ENCODE measurements around the gene SLC35B1. TPM values are rescaled to one million over a fixed set of nuclear protein-coding genes. Genes with fewer than 3 reads are reported as not detected.

SLC35B1 gene
- total RNA-seq, 1 experiment from 2014 or later = 99.6 TPM

GRCh38 chr17:49739641-49740271 lies 32.0 kb upstream of the SLC35B1 start:
- no TSS peak for BruUV-seq (replicated peaks)
- peak; percentile 61 for DNase-seq (ENCODE audit: unreplicated experiment)
- Mint-ChIP-seq H3K4me3 (ENCODE audit: unreplicated experiment) (no peak overlapping the region), H3K27ac (ENCODE audit: low read depth, unreplicated experiment) (no peak overlapping the region), H3K36me3 (ENCODE audit: insufficient read depth, unreplicated experiment) (no peaks in the 10 kb centered on the region), H3K9me3 (ENCODE audit: unreplicated experiment) (no peaks in the 10 kb centered on the region), H3K27me3 (ENCODE audit: insufficient read depth, unreplicated experiment) (no peaks in the 10 kb centered on the region), H3K4me1 (ENCODE audit: insufficient read depth, unreplicated experiment) (peaks cover 6% of the 10 kb centered on the region)
- ChIA-PET POLR2A (interaction anchor here (1.6 kb wide), 1 partner anchor 31 kb away, joined by 6 read pairs; the partner anchor contains the start of gene SLC35B1), CTCF (interaction anchor here (0.6 kb wide), 2 partner anchors 91 to 279 kb away, joined by 3 to 6 read pairs; no protein-coding TSS in a partner anchor)
- intact Hi-C loops (cut with micrococcal nuclease) = no loop called here
- no peak for TF ChIP-seq CTCF (IDR thresholded peaks at IDR 0.05; ENCODE audit: unreplicated experiment)

- intact Hi-C loops (cut with micrococcal nuclease) = no loop called here
Measured at GRCh38 chr17:49738456-49739163, 30.8 kb upstream of the SLC35B1 start.

GRCh38 chr17:49734515-49735490 lies 27.0 kb upstream of the SLC35B1 start:
- H3K36me3 Mint-ChIP-seq (ENCODE audit: insufficient read depth, unreplicated experiment) = no peaks in the 10 kb centered on the region
- H3K27ac Mint-ChIP-seq (ENCODE audit: low read depth, unreplicated experiment) = no peak overlapping the region

More at GRCh38 chr17:49738456-49739163, 30.8 kb upstream of the SLC35B1 start:
- TF ChIP-seq CTCF (IDR thresholded peaks at IDR 0.05; ENCODE audit: unreplicated experiment) = no peak
- no peak overlapping the region for H3K27ac Mint-ChIP-seq (ENCODE audit: low read depth, unreplicated experiment)
- no TSS peak for BruUV-seq (replicated peaks)
- no peaks in the 10 kb centered on the region for H3K9me3 Mint-ChIP-seq (ENCODE audit: unreplicated experiment)
- H3K4me3 Mint-ChIP-seq (ENCODE audit: unreplicated experiment) = no peak overlapping the region
- CTCF ChIA-PET = interaction anchor here (0.7 kb wide), 1 partner anchor 22 kb away, joined by 3 read pairs; no protein-coding TSS in a partner anchor
- H3K36me3 Mint-ChIP-seq (ENCODE audit: insufficient read depth, unreplicated experiment) = no peaks in the 10 kb centered on the region
- H3K27me3 Mint-ChIP-seq (ENCODE audit: insufficient read depth, unreplicated experiment) = no peaks in the 10 kb centered on the region
- H3K4me1 Mint-ChIP-seq (ENCODE audit: insufficient read depth, unreplicated experiment) = peaks cover 6% of the 10 kb centered on the region
- POLR2A ChIA-PET = no interaction called here
- DNase-seq (ENCODE audit: unreplicated experiment) = no peak

More at GRCh38 chr17:49734515-49735490, 27.0 kb upstream of the SLC35B1 start:
- intact Hi-C loops (cut with micrococcal nuclease) = no loop called here
- Mint-ChIP-seq H3K27me3 (ENCODE audit: insufficient read depth, unreplicated experiment) (no peaks in the 10 kb centered on the region), H3K9me3 (ENCODE audit: unreplicated experiment) (no peaks in the 10 kb centered on the region), H3K4me1 (ENCODE audit: insufficient read depth, unreplicated experiment) (peaks cover 3% of the 10 kb centered on the region), H3K4me3 (ENCODE audit: unreplicated experiment) (no peak overlapping the region)
- ChIA-PET CTCF (no interaction called here), POLR2A (interaction anchor here (0.6 to 1.1 kb wide), 2 partner anchors 26 to 521 kb away, joined by 3 read pairs; partner anchors contain the start of gene SLC35B1)
- DNase-seq (ENCODE audit: unreplicated experiment) = no peak
- BruUV-seq (replicated peaks) = no TSS peak
- no peak for TF ChIP-seq CTCF (IDR thresholded peaks at IDR 0.05; ENCODE audit: unreplicated experiment)

Data from MCF 10A (cell line).